Heart right ventricle (tissue), 16 donors: ENCODE results near the gene LENG8. TPM values are rescaled to one million over a fixed set of nuclear protein-coding genes. Genes with fewer than 3 reads are reported as not detected.

ENCODE experiments used
- ATAC-seq, 8 donors: fragments of 200-7000 bp; cut with Tn5 transposase; one replicate each; pipeline ENCODE4 v1.9.1; 2020; ENCODE audit warnings: mild to moderate bottlenecking in 8 of 8, moderate library complexity in 8 of 8, moderate number of reproducible peaks in 1 of 8
- DNase-seq, 2 donors: peaks; one replicate each; pipeline ENCODE4 v3.0.0-alpha.2; 2020
- H3K27ac ChIP-seq, 10 donors: fragments of 200-600 bp; sonication (generic) in 2 of 10; one replicate each; pipeline versions ENCODE4 v1.5.0 to v1.8.0; 2020 to 2022; ENCODE audit warnings: mild to moderate bottlenecking in 3 of 10
- H3K27me3 ChIP-seq, 7 donors: fragments of 200-600 bp; one replicate each; pipeline ENCODE4 v1.8.0; 2021 to 2022; ENCODE audit warnings: mild to moderate bottlenecking in 2 of 7
- H3K36me3 ChIP-seq, 9 donors: fragments of 200-600 bp; sonication (generic) in 1 of 9; one replicate each; pipeline versions ENCODE4 v1.5.0 to v1.8.0; 2020 to 2022; ENCODE audit warnings: mild to moderate bottlenecking in 2 of 9
- H3K4me1 ChIP-seq, 9 donors: fragments of 200-600 bp; sonication (generic) in 1 of 9; one replicate each; pipeline versions ENCODE4 v1.5.0 to v1.8.0; 2020 to 2022; ENCODE audit warnings: mild to moderate bottlenecking in 4 of 9
- H3K4me3 ChIP-seq, 10 donors: fragments of 200-600 bp; sonication (generic) in 2 of 10; one replicate each; pipeline versions ENCODE4 v1.5.0 to v1.8.0; 2020 to 2022; ENCODE audit warnings: mild to moderate bottlenecking in 7 of 10, moderate library complexity in 2 of 10
- H3K9me3 ChIP-seq, 11 donors: fragments of 200-600 bp in 10 of 11; sonication (generic) in 2 of 11; one replicate each; pipeline versions ENCODE4 v1.5.0 to v1.8.0; 2013 to 2022; ENCODE audit warnings: mild to moderate bottlenecking in 2 of 11, control low read depth in 1 of 11, moderate library complexity in 1 of 11
- CTCF ChIP-seq, 9 donors: fragments of 200-600 bp; sonication (generic) in 2 of 9; IDR thresholded peaks; one replicate each; pipeline versions ENCODE4 v1.5.0 to v1.8.0; 2021 to 2022; ENCODE audit warnings: antibody characterized with exemption in 9 of 9, mild to moderate bottlenecking in 5 of 9, moderate library complexity in 1 of 9
- WGBS, 2 donors: extraction: QIAGEN DNeasy Blood & Tissue Kit; methylation state at CpG; one replicate each; pipeline ENCODE4 v1.1.7; 2013; ENCODE audit warnings: inconsistent platforms in 1 of 2; 5-methylcytosine and 5-hydroxymethylcytosine counted together
- intact Hi-C, 10 donors: fragments of 100-400 bp; cut with DNase I; formaldehyde crosslinking; loops; one replicate each; pipeline versions ENCODE4 v1.11.1 to v1.14.2; 2022
- polyA plus RNA-seq, 2 donors: library from polyadenylated mRNA; stranded (reverse); fragments of 200-250 nt; gene quantifications; one replicate each; pipeline ENCODE4 v1.2.3, GENCODE V29; 2013
- total RNA-seq, 10 donors: library from RNA; stranded (reverse); fragmentation: NEBNext Ultra II Directional in 3 of 10; extraction: Animal tissue kit (Norgen Biotek cat#: 25700) in 3 of 10; gene quantifications; one replicate each; pipeline versions ENCODE4 v1.2.1 to v1.2.4, GENCODE V29; 2021 to 2023
- donor health status: Arrhythmogenic right ventricular cardiomyopathy.
- donor health status: ischemic (EF 13 %, LVEDD 7.1; RV severe dilation, severe dysfunction).
- donor health status: healthy with polysubstance abuse.
- donor health status: DM: no; HTN: yes; CAD: no.
- donor health status: DM: no; HTN: no; CAD: no.
- donor health status: ischemic (EF 25% LVEDD 6.9; RV normal size, moderate dysfunction).
- donor health status: ischemic (EF 25% LVEDD 5.7; RV mildly dilated, moderate dysfunction).
- donor health status: healthy.
- donor health status: DM: yes; HTN: yes; CAD: no.
- donor health status: Ischemic cardiomyopathy.
- donor health status: ischemic (EF 35%, LVEDD 5.7; RV mildly dilated, moderate dysfunction).
- donor health status: nonischemic (EF 11% LVEDD 7.7; RV severe dilation, severe dysfunction).
- donor health status: DM: yes; HTN: yes; CAD: no.
- donor health status: PGD.
- donor health status: ischemic (EF 29% LVEDD 5.4; RV normal size, mild dysfunction).
- donor health status: nonischemic (EF 23%, LVEDD 6.1; RV moderate dilation, normal function).

Gene LENG8
- total and polyA plus RNA-seq, 12 donors, result 34.3 to 194 (median 56.8) TPM

DNA sequence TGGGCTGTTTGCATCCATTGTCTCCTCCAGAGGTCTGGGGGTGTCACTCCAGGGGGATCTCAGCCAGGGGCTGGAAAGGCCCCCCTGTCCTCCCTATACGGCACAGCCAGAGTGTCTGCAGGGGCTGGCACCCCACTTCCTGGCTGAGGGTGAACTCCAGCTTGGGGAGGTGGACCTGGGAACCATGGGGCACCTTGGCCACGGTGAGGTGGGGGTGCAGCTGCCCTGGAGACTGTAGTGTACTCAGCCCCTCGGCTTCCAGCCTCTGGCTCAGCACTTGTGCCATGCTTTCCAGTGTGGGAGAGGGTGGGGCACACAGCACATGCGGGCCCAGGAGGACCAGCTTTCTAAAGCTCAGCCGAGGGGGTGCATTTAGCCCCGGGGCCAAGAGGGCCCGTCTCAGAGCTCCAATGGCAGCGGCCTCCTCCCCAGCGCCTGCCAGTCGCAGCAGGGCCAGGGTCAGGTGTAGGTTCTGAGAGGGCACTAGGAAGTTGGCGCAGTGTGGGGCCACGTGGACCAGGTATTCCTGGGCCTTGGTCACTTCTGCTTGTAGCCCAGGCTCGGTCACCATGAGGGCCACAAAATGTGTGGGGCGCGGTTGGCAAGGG, 13.2 kb downstream of the LENG8 start:
- Histone ChIP-seq H3K27me3 (peaks cover 0 to 14% (median 0%) of the 10 kb centered on the region in 7 donors), H3K4me3 (peak overlapping the region in 9 of 10 donors; percentile 45 to 75 (median 69)), H3K4me1 (peaks cover 11 to 54% (median 45%) of the 10 kb centered on the region in 9 donors), H3K9me3 (no peaks in the 10 kb centered on the region), H3K27ac (peak overlapping the region; percentile 96 to 100 (median 98)), H3K36me3 (peaks cover 4 to 53% (median 49%) of the 10 kb centered on the region in 9 donors)
- no peak for DNase-seq
- WGBS, 2 donors, result 62 to 65% methylated on average over 15 of the region's 15 CpGs
- ATAC-seq, result peak in 1 of 8 donors; percentile 0
- TF ChIP-seq CTCF (IDR thresholded peaks at IDR 0.05), result no peak
- intact Hi-C loops, result loop anchor here in 2 of 10 donors (2.0 kb wide), 1 partner anchor 13 kb away; the partner anchor contains the start of gene LENG8 (in 2 of the 2)

- Histone ChIP-seq H3K4me3 (peak overlapping the region; percentile 2 to 75 (median 68)), H3K9me3 (no peaks in the 10 kb centered on the region), H3K27me3 (peaks cover 0 to 18% (median 0%) of the 10 kb centered on the region in 7 donors), H3K27ac (peak overlapping the region; percentile 96 to 100 (median 98)), H3K4me1 (peaks cover 11 to 54% (median 45%) of the 10 kb centered on the region in 9 donors), H3K36me3 (peaks cover 4 to 51% (median 43%) of the 10 kb centered on the region in 9 donors)
- intact Hi-C loops, result loop anchor here in 3 of 10 donors (1.0 to 2.0 kb wide), 2 partner anchors 14 kb away; partner anchors contain the start of gene LENG8 (in 3 of the 3)
- ATAC-seq (peak; percentile 10 to 52 (median 30)), DNase-seq (peak; percentile 65 to 77)
- TF ChIP-seq CTCF (IDR thresholded peaks at IDR 0.05), result peak in 4 of 9 donors; percentile 35 to 46 (median 42)
- 4% methylated on average over 87 to 91 of the region's 91 CpGs for WGBS, 2 donors
Measured at GRCh38 chr19:54462655-54463530, 13.9 kb downstream of the LENG8 start.

GRCh38 chr19:54463531-54464043, 14.6 kb downstream of the LENG8 start, which contains the start of gene LENG9:
LENG9 (minus strand) TSS chr19:54463778; CDS start chr19:54463526, 252 bp downstream.
- 0 to 1% methylated on average over 30 to 41 of the region's 41 CpGs for WGBS, 2 donors
- H3K4me3 ChIP-seq, result peak within 1 kb of the TSS; percentile 45 to 75 (median 68)
- H3K4me1 ChIP-seq, result peaks cover 11 to 54% (median 45%) of the 10 kb centered on the region in 9 donors
- peaks cover 0 to 25% (median 0%) of the 10 kb centered on the region in 7 donors for H3K27me3 ChIP-seq
- intact Hi-C loops, result loop anchor here in 3 of 10 donors (1.0 to 2.0 kb wide), 2 partner anchors 14 to 15 kb away; partner anchors contain the start of gene LENG8 (in 3 of the 3)
- peaks cover 0 to 44% (median 36%) of the 10 kb centered on the region in 9 donors for H3K36me3 ChIP-seq
- no peak for TF ChIP-seq CTCF (IDR thresholded peaks at IDR 0.05)
- H3K9me3 ChIP-seq, result no peaks in the 10 kb centered on the region
- ATAC-seq (peak; percentile 72 to 89 (median 82)), DNase-seq (peak; percentile 95 to 99)
- peak within 1 kb of the TSS; percentile 96 to 100 (median 98) for H3K27ac ChIP-seq
